Measurements from ENCODE around the gene P2RX1.

DNA sequence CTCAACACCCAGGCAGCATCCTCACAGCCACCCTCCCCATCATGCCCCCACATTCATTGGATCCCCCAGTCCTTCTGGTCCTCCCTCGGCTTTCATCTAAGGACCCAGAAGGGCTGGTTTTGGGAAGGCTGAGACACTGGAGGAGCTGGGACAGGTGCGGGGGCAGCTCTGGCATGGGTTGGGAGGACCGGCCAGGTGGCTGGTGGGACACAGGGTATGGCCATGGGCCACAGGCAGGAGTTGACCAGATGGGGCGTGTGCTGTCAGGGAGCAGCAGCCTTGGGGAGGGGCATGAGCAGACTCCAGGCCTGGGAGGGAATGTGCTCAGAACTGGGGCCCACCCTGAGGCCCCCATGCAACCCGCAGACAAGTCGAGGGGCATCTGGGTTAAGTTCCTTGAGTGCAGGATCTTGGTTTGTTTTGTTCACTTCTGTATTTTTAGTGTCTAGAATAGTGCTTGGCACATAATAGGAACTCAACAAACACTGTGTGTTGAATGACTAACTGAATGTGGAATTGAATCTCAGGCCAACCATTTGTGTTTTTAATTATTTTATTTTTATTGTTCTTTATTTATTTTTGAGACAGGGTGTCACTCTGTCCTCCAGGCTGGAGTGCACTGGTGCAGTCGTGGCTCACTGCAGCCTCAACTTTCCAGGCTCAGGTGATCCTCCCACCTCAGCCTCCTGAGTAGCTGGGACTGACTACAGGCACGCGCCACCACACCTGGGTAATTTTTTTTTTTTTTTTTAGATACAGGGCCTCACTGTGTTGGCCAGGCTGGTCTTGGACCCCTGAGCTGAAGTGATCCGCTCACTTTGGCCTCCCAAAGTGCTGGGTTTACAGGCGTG is 5.6 kb downstream of the P2RX1 start:
- no peak for TF ChIP-seq YY1 (IDR thresholded peaks at IDR 0.05)
- TF ChIP-seq TAF1 (conservative IDR thresholded peaks at IDR 0.05), result no peak
- TF ChIP-seq, protein P1, sequence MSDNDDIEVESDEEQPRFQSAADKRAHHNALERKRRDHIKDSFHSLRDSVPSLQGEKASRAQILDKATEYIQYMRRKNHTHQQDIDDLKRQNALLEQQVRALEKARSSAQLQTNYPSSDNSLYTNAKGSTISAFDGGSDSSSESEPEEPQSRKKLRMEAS (IDR thresholded peaks at IDR 0.05), result no peak
- TF ChIP-seq, protein P2, sequence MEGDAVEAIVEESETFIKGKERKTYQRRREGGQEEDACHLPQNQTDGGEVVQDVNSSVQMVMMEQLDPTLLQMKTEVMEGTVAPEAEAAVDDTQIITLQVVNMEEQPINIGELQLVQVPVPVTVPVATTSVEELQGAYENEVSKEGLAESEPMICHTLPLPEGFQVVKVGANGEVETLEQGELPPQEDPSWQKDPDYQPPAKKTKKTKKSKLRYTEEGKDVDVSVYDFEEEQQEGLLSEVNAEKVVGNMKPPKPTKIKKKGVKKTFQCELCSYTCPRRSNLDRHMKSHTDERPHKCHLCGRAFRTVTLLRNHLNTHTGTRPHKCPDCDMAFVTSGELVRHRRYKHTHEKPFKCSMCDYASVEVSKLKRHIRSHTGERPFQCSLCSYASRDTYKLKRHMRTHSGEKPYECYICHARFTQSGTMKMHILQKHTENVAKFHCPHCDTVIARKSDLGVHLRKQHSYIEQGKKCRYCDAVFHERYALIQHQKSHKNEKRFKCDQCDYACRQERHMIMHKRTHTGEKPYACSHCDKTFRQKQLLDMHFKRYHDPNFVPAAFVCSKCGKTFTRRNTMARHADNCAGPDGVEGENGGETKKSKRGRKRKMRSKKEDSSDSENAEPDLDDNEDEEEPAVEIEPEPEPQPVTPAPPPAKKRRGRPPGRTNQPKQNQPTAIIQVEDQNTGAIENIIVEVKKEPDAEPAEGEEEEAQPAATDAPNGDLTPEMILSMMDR (IDR thresholded peaks at IDR 0.05; ENCODE audit: low read depth, low read length, missing input control), result no peak
- TF ChIP-seq, protein P3, sequence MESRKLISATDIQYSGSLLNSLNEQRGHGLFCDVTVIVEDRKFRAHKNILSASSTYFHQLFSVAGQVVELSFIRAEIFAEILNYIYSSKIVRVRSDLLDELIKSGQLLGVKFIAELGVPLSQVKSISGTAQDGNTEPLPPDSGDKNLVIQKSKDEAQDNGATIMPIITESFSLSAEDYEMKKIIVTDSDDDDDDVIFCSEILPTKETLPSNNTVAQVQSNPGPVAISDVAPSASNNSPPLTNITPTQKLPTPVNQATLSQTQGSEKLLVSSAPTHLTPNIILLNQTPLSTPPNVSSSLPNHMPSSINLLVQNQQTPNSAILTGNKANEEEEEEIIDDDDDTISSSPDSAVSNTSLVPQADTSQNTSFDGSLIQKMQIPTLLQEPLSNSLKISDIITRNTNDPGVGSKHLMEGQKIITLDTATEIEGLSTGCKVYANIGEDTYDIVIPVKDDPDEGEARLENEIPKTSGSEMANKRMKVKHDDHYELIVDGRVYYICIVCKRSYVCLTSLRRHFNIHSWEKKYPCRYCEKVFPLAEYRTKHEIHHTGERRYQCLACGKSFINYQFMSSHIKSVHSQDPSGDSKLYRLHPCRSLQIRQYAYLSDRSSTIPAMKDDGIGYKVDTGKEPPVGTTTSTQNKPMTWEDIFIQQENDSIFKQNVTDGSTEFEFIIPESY (IDR thresholded peaks at IDR 0.05), result no peak
- no peak for TF ChIP-seq EGR1 (IDR thresholded peaks at IDR 0.05; ENCODE audit: low read depth in 2 of 2)
- TF ChIP-seq FOXA1 (IDR thresholded peaks at IDR 0.05), result no peak
- no peak for TF ChIP-seq HNF4A (conservative IDR thresholded peaks at IDR 0.05)
- no peak for TF ChIP-seq GABPA (IDR thresholded peaks at IDR 0.05 in 1 of 2, conservative IDR thresholded peaks at IDR 0.05 in 1 of 2)
- no peak for TF ChIP-seq RXRA (IDR thresholded peaks at IDR 0.05)
- TF ChIP-seq, protein P4, sequence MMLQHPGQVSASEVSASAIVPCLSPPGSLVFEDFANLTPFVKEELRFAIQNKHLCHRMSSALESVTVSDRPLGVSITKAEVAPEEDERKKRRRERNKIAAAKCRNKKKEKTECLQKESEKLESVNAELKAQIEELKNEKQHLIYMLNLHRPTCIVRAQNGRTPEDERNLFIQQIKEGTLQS (IDR thresholded peaks at IDR 0.05), result no peak
- no peak for TF ChIP-seq SP1 (IDR thresholded peaks at IDR 0.05)
